Erythroblast (primary cell): ENCODE measurements around the gene MIB2.

Source experiments
- GATA1 ChIP-seq: IDR thresholded peaks from 2 replicates; pipeline ENCODE4 v1.6.1; 2011; ENCODE audit warnings: low read depth, mild to moderate bottlenecking, control low read depth, low read length, moderate library complexity
- POLR2A ChIP-seq: IDR thresholded peaks from 2 replicates; pipeline ENCODE4 v1.6.1; 2011; ENCODE audit warnings: mild to moderate bottlenecking, low read length

- TF ChIP-seq POLR2A, result no peak
- no peak for TF ChIP-seq GATA1
Observed at GRCh38 chr1:1627829-1628753, 12.8 kb downstream of the MIB2 start.
